ENCODE measurements around the gene RTL1. TPM values are rescaled to one million over a fixed set of nuclear protein-coding genes. Genes with fewer than 3 reads are reported as not detected.
A peak's percentile ranks its signal among the peaks of the same experiment; 100 is the strongest.

Gene RTL1
- total RNA-seq, 1 donor from 2014 or later = not detected

DNA sequence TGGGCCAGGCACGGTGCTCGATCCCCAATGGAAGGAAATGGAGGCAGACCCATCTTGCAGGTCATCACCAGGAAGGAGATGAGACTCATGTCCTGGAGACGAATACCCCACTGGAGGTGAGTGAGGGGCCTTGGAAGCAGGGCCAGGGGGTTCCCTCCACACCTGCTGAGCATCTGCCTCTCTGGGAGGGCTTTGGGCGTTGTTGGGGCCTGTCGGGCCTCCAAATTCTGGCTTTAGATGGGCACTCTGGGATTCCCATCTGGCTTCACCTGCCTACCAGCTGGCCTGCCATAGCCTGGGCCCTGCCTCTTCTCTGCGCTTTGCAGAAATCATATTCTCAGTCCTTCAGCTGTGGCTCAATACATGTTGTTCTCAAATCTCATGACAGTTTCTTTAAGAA is 13.9 kb downstream of the RTL1 start:
- intact Hi-C loops (cut with micrococcal nuclease) = no loop called here
- Histone ChIP-seq H3K27ac (replicated peaks) (no peak overlapping the region), H3K4me1 (no peaks in the 10 kb centered on the region), H3K9me3 (replicated peaks) (no peaks in the 10 kb centered on the region), H3K27me3 (ENCODE audit: low read depth) (peaks cover 77% of the 10 kb centered on the region), H3K4me3 (no peak overlapping the region), H3K36me3 (no peaks in the 10 kb centered on the region)
- TF ChIP-seq, protein P1, sequence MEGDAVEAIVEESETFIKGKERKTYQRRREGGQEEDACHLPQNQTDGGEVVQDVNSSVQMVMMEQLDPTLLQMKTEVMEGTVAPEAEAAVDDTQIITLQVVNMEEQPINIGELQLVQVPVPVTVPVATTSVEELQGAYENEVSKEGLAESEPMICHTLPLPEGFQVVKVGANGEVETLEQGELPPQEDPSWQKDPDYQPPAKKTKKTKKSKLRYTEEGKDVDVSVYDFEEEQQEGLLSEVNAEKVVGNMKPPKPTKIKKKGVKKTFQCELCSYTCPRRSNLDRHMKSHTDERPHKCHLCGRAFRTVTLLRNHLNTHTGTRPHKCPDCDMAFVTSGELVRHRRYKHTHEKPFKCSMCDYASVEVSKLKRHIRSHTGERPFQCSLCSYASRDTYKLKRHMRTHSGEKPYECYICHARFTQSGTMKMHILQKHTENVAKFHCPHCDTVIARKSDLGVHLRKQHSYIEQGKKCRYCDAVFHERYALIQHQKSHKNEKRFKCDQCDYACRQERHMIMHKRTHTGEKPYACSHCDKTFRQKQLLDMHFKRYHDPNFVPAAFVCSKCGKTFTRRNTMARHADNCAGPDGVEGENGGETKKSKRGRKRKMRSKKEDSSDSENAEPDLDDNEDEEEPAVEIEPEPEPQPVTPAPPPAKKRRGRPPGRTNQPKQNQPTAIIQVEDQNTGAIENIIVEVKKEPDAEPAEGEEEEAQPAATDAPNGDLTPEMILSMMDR (IDR thresholded peaks at IDR 0.05; ENCODE audit: borderline replicate concordance) = no peak
- DNase-seq = peak; percentile 5

DNA sequence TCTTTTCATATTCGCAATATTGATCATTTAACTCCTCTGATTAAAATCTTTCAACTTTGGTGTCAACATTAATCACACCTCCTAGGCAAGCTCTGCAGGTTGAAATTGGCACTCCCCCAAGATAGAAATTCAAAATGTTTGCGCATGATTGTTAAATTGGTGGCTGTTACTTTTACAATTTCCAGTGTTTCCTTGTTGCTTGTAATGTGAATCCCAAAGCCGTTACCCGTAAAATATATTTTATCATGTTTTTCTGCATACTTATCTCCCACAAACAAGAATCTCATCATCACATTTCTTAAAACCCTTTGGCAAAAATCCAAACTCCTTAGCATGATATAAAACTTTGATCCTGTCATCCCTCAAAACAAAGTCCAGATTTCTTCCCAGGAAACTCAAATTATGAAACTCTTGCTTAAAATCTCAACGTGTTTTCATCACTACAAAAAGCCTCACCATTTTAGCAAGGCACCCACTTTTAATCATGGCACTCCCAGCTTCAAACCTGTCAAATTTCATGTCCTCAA is 14.7 kb downstream of the RTL1 start:
- DNase-seq = no peak
- peaks cover 72% of the 10 kb centered on the region for H3K27me3 ChIP-seq (ENCODE audit: low read depth)
- H3K4me1 ChIP-seq = no peaks in the 10 kb centered on the region
- no peaks in the 10 kb centered on the region for H3K9me3 ChIP-seq (replicated peaks)
- H3K27ac ChIP-seq (replicated peaks) = no peak overlapping the region
- H3K4me3 ChIP-seq = no peak overlapping the region
- intact Hi-C loops (cut with micrococcal nuclease) = no loop called here
- TF ChIP-seq, protein P1 (IDR thresholded peaks at IDR 0.05; ENCODE audit: borderline replicate concordance) = no peak
- H3K36me3 ChIP-seq = no peaks in the 10 kb centered on the region

DNA sequence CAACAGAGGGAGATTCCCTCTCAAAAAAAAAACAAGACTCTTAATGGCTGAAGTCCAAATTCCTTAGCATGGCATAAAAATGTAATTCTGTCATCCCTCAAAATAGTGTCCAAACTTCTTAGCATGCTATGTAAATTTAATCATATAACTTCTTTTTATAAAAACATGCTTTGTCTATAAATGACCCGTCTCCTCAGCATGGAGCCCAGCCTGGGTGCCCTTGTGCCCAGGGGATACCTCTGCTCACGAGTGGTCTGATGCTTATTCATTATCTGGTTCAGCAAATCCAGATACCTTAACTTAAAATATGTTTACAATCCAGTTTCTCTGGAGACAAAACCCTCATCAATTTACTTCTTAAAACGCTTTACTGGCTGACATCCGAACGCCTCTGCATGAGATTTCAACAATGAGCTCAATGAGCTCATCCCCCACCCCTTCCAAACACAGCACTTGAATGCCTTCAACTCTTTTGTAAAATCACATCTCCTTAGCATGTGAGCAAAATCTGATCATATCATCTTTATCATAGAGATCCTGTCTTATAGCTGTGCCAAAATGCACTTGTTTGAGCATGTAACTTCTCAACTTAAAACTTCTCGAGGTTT is 15.7 kb downstream of the RTL1 start:
- DNase-seq = no peak
- Histone ChIP-seq H3K27me3 (ENCODE audit: low read depth) (peaks cover 62% of the 10 kb centered on the region), H3K36me3 (no peaks in the 10 kb centered on the region), H3K4me3 (no peak overlapping the region), H3K9me3 (replicated peaks) (peaks cover 7% of the 10 kb centered on the region), H3K4me1 (no peaks in the 10 kb centered on the region), H3K27ac (replicated peaks) (no peak overlapping the region)
- TF ChIP-seq, protein P1 (IDR thresholded peaks at IDR 0.05; ENCODE audit: borderline replicate concordance) = no peak
- intact Hi-C loops (cut with micrococcal nuclease) = no loop called here

DNA sequence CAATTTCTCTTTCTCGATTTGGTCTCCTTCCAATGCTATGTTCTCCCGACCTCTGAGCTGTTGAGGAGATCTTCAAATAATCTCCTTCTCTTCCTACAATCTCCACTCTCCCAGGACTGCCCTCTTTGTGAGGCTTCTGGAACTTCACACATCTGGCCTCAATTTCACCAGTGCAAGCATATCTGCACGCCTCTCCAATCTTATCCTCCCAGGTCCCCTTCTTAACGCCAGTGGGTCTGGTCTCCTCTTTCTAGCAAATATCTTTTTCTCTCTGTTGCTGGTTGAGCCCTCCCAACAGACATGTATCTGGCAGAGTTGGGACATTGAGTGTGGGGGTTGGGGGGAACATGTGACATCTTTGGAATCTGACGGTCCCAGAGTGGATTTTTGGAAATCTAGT is 17.9 kb downstream of the RTL1 start:
- Histone ChIP-seq H3K36me3 (no peaks in the 10 kb centered on the region), H3K4me3 (no peak overlapping the region), H3K27ac (replicated peaks) (no peak overlapping the region), H3K4me1 (no peaks in the 10 kb centered on the region), H3K27me3 (ENCODE audit: low read depth) (peaks cover 41% of the 10 kb centered on the region), H3K9me3 (replicated peaks) (peaks cover 11% of the 10 kb centered on the region)
- intact Hi-C loops (cut with micrococcal nuclease) = no loop called here
- TF ChIP-seq, protein P1 (IDR thresholded peaks at IDR 0.05; ENCODE audit: borderline replicate concordance) = no peak
- DNase-seq = no peak

DNA sequence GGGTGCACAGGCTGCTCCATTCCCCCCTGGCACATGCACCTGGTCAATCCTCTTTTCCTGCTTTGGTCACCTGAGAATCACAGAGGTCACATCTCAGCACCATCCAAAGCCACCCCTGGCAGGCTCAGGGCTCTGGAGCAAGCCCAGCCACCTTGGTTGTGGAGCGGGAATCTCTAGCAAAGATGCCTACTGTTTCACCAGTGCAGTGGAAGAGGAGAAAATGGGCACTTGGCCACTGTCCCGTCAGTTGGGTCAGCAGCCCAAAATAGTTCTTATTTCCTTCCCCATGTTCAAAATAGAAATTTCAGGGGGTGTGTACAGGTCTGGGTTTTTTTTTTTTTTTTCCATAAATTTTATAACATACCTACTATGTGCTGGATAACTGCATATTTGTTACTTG is 18.3 kb downstream of the RTL1 start:
- Histone ChIP-seq H3K4me3 (no peak overlapping the region), H3K27me3 (ENCODE audit: low read depth) (peaks cover 38% of the 10 kb centered on the region), H3K36me3 (no peaks in the 10 kb centered on the region), H3K4me1 (no peaks in the 10 kb centered on the region), H3K27ac (replicated peaks) (no peak overlapping the region), H3K9me3 (replicated peaks) (peaks cover 11% of the 10 kb centered on the region)
- intact Hi-C loops (cut with micrococcal nuclease) = no loop called here
- peak; percentile 10 for DNase-seq
- TF ChIP-seq, protein P1 (IDR thresholded peaks at IDR 0.05; ENCODE audit: borderline replicate concordance) = no peak

Data from left ventricle myocardium inferior (tissue), 1 donor.